ENCODE results near the gene LHFPL2.
A peak's percentile ranks its signal among the peaks of the same experiment; 100 is the strongest.

The LHFPL2 gene

DNA sequence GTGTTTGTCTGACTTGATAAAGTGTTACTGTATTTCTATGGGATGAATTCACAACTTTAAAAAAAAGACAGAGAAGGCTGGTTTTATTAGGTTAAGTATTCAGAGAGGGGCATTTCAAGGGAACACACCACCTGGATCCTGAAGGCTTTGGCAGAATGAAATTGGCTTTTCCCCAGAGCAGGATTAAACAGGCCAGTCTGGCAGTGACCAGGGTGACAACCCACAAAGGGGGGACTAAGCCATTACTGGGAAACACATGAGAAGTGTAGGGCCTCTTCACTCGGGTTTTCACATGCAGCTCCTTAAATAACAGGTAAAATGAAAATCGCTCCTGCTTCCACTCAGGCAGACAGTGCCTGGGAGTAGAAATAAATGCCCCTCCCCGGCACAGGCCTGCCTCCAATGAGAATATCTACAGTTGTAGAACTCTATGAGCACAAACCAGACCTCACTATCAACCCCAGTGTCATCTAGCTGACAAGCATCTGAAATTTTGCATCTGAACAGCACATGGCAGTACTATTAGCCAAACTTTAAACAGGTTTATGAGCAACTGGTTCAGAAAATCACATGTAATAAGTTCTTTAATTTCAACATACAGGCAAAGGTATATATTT, 85.8 kb downstream of the LHFPL2 start:
- DNase-seq: peak; percentile 37

DNA sequence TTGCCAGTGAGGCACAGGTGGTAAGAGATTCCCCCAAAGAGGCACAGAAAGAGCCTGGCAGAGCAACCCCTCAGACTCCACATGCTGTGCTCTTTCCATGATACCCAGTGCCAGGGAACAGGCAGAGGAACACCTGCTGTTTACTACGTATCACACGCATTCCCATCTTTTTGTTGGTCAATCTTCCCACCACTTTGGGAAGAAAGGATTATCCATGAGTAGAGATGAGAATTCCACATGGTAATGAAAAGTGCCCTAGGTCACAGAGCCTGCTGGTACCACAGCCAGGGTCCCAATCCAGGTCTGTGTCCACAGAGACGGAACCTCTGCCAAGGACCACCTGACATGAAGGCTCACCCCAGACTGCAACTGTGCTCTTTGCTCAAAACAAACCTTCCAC, 86.6 kb downstream of the LHFPL2 start:
- no peak for DNase-seq

GRCh38 chr5:78561261-78561660, 87.3 kb downstream of the LHFPL2 start:
- no peak for DNase-seq

DNA sequence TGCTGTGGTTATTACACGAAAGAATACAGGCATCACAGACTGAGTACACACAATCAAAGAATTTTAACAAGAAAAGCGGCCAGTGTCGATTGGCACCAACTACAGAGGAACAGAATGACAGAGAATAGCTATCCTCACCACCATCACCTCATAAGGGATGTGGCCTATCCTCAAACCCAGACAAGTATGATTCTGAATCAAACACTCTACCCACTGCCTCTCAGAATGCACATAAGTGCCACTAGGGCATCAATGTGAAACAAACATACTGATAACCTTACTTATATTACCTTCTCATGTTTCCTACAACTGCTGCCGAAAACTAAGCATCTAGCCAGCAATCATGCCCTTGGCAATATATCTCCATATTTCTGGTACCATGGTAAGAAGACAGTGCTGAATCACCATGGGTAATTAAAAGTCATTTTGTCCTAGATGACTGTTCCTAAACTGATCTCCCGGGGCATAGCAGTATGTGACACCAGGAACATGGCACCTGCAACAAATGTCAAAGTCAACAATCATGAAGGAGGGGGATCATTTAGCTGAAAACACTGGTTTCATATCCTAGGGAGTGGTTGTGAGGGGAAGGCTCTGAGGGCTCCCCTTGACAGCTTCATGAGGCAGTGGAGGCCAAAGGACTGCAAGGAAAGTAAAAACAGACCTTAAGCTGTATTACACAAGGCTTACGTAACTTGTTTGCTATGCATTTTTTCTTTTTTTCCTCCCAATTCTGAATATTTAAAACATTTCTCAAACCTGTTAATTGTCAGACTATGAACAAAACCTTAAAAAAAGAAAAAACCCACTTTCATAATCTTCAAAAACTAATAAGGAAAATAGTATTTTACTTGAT, 88.3 kb downstream of the LHFPL2 start:
- DNase-seq: no peak

GRCh38 chr5:78557601-78558000, 91.0 kb downstream of the LHFPL2 start:
- no peak for DNase-seq

GRCh38 chr5:78555870-78556269, 92.7 kb downstream of the LHFPL2 start:
- DNase-seq: no peak

GRCh38 chr5:78554670-78555069, 93.9 kb downstream of the LHFPL2 start:
- no peak for DNase-seq

- DNase-seq: no peak
These were observed 94.8 kb downstream of the LHFPL2 start for GRCh38 chr5:78553580-78554353.

- no peak for DNase-seq
These were observed 95.7 kb downstream of the LHFPL2 start for GRCh38 chr5:78552729-78553342.

GRCh38 chr5:78550891-78551290, 97.7 kb downstream of the LHFPL2 start:
- DNase-seq: no peak

- DNase-seq: no peak
These were observed 99.5 kb downstream of the LHFPL2 start for GRCh38 chr5:78549043-78549442.

DNA sequence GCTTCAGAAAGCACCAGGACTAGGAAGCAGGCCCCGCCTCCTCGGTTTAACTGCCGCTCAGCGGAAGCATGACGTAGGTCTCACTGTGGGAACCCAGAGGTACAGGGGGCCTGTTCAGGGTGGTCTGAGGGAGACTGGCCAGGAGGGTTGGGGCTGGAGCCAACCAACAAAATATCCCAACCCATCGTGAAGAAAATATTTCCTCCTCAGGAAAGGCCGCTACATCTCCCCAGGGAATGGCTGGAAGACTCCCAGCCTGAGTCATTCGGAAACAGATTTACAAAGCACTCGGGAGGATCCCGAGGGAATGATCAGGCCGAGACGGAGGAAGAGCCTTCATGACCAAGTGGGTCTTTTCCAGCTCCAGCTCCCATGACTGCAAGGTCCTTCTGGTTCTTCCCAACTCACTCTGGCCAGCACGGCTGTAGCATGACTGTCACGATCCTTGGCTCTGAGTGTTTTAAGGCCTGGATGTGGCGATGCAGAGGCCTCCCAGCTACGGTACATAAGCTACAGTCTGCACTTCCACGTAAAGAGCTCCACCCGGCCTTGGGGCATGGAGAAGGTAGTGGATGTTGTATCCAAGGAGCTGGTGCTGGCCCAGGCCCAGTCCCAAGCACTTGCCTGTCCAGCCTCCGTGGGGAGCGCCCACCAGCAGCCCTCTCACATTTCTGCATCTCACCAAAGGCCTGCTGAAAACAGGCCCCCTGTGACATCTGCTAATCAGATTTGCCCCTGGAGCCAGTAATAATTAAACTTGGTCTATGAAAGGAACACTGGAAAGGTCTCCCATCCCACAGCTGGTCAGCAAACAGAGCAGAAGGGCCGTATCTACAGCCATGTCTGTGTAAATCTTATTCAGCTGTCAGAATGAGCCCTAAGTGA, 100.6 kb downstream of the LHFPL2 start:
- no peak for DNase-seq

- DNase-seq: no peak
These were observed 101.4 kb downstream of the LHFPL2 start for GRCh38 chr5:78547183-78547582.

GRCh38 chr5:78546276-78546996, 102.1 kb downstream of the LHFPL2 start:
- no peak for DNase-seq

- DNase-seq: no peak
These were observed 103.2 kb downstream of the LHFPL2 start for GRCh38 chr5:78545406-78545805.

DNA sequence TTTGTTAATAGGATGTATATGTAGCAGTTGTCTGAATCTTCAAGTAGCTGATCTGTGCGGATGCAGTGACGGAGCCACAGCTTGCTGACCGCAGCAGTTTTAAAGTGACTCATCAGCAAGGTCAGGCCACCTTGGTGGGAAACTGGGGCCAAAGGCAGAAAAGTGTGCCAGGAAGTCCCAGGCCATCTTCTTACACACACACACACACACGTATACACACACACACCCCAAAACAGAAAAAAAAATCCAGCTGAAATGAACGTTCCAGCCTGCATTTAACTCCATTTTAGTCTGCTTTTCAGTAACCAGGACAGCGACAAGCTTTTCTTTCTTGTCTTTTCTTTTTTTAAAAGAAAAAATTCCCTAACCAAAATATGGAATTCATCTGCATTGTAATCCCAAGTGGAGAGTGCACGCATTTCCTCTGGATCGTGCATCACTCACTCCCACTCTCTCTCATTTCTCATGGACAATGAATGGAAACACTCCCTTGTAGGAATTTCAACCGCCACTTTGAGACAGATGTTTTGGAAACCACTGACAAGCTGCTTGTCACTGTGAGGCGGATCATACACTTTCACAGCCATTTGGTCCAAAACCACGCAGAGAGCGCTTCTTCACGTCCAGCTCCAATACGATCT, 103.9 kb downstream of the LHFPL2 start:
- no peak for DNase-seq

DNA sequence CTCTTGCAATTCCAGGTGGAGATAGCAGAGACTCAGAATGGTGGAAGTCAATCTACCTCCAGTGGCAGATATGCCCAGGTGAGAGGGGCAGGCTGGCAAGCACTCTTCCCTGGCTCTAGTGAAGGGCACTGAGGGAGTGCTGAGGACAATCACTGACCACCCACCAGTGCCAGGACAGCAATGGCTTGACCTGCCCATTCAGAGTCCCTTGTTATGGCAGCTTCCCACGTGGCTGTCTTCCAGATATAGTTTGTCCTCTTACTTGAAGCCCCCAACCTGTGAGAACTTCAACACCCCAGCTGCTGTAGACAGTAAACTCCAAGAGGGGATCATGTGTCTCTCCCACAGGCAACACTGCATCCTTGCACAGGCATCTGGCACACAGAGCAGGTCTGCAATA, 104.7 kb downstream of the LHFPL2 start:
- DNase-seq: no peak

DNA sequence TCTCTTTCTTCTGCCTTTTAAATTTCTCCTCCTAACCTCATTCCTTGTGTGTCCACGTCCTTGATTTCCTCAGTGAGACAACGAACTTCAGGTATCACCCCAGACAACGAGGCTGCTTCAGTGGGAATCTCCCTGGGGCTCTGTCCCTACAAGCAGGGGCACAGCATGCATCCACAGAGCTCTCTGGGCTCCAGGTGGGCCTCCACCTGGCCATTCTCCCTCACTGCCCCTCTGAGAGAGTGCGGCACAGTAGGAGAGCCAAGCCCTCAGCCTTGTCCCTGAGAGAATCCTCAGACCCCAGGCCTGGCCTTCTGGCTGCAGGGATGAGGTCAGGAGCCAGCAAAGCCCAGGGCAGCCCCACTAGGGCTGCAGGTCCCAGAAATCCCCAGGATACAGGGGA, 105.3 kb downstream of the LHFPL2 start:
- DNase-seq: no peak

DNA sequence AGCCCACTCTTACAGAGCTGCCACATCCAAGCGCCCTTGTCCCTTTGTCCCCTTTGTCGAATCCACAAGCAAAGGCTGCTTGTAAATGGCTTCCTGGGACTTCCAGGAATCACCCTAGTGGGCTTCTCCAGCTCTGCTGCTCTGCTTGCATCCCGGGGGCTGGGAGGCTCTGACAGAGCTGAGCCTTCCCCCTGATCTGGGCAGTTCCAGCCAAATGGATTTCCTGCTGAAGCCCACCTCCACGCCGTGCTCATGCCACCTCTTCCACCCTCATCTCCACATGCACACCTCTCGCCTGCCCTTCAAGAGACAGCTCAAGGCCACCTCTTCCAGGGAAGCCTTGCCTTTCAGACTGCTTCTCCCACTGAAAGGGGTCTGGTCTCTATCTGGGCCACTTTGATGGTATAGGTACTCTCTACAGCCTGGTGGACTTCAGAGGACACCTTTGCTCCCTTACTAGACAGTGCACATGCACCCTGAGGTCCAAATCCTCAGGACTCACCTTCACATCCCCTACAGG, 106.2 kb downstream of the LHFPL2 start:
- no peak for DNase-seq

GRCh38 chr5:78541086-78541654, 107.4 kb downstream of the LHFPL2 start:
- DNase-seq: no peak
